ENCODE measurements around the gene CPNE2. TPM values are rescaled to one million over a fixed set of nuclear protein-coding genes. Genes with fewer than 3 reads are reported as not detected.
"Not testable (repeated sequence)": the region's sequence is repeated elsewhere in the genome, so short reads cannot be mapped to it uniquely, and the experiment has no call there.

CPNE2 gene
- total RNA-seq, 1 experiment from 2014 or later = 14.5 TPM

DNA sequence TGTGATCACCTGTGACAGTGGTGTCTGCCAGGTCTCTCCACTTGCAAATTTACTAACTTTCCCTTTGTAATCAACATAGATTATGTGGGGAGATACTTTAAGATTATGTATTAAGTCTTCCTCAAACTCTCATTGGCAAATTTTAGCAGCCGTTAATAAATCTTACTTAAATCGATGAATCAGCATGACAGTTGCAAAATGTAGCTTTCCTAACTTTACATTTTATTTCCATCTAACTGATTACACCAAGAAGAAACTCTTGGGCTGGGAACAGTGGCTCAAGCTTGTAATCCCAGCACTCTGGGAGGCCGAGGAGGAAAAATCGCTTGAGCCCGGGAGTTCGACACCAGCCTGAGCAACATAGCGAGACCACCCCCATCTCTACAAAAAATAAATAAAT is 23.3 kb upstream of the CPNE2 start:
- CTCF ChIA-PET = no interaction called here

DNA sequence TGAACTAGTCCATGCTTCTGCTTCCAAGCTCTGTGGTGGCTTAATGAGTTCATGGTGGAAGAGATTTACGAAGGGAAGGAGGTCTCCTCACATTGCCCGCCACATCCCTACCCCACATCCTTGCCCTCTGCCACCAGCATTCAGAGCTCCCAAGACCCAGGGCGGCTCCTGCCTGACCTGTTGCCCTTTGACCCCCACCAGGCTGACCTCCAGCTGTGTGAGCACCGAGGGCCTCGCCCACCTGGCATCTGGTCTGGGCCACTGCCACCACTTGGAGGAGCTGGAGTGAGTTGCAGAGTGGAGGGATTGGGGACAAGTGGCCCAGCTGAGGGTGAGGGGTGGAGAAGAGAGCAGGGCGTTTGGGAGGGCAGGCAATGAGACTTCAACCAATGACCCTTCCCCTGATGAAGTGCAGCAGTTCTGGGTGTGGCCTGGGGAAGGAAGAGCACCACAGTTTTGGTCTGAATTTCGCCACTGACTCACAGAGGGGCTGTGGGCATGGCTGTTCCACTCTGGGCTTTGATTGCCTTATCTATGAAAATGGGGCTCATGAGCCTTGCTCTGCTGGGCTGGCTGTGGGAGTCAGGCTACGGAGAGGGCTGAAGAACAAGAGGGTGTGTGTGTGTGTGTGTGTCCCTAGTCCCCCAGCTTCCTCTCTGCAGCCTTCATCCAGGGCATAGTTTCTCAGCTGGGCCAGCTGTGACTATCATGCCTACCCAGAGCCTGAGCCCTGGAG is 22.6 kb upstream of the CPNE2 start:
- ChIA-PET POLR2A (ENCODE audit: unreplicated experiment) (interaction anchor here (0.5 kb wide), 1 partner anchor 125 kb away, joined by 3 read pairs; no protein-coding TSS in a partner anchor), CTCF (no interaction called here)
- DNase-seq (no peak), ATAC-seq (no peak)
- Histone ChIP-seq H3K36me3 (ENCODE audit: low read depth, low read length) (no peaks in the 10 kb centered on the region), H3K9me2 (replicated peaks; ENCODE audit: low read length) (no peaks in the 10 kb centered on the region), H4K20me1 (ENCODE audit: low read length) (no peaks in the 10 kb centered on the region), H3K4me1 (ENCODE audit: insufficient read depth, low read length) (peaks cover 13% of the 10 kb centered on the region; the same call in 1 of the 2 replicates), H3K9ac (ENCODE audit: low read length) (no peak overlapping the region), H3K4me3 (ENCODE audit: low read length) (no peak overlapping the region), H3K4me2 (ENCODE audit: low read length) (no peak overlapping the region), H3F3A (ENCODE audit: low read length, unreplicated experiment) (no peaks in the 10 kb centered on the region), H3K79me2 (ENCODE audit: low read length) (no peaks in the 10 kb centered on the region), H3K9me3 (ENCODE audit: low read length) (no peaks in the 10 kb centered on the region), H3K27me3 (ENCODE audit: low read length) (no peaks in the 10 kb centered on the region), H3K27ac (ENCODE audit: low read length) (no peak overlapping the region), H2AFZ (ENCODE audit: low read length) (no peak overlapping the region)
- no peak for TF ChIP-seq EZH2 (IDR thresholded peaks at IDR 0.05; ENCODE audit: low read length, unreplicated experiment)
- TF ChIP-seq, protein P1, sequence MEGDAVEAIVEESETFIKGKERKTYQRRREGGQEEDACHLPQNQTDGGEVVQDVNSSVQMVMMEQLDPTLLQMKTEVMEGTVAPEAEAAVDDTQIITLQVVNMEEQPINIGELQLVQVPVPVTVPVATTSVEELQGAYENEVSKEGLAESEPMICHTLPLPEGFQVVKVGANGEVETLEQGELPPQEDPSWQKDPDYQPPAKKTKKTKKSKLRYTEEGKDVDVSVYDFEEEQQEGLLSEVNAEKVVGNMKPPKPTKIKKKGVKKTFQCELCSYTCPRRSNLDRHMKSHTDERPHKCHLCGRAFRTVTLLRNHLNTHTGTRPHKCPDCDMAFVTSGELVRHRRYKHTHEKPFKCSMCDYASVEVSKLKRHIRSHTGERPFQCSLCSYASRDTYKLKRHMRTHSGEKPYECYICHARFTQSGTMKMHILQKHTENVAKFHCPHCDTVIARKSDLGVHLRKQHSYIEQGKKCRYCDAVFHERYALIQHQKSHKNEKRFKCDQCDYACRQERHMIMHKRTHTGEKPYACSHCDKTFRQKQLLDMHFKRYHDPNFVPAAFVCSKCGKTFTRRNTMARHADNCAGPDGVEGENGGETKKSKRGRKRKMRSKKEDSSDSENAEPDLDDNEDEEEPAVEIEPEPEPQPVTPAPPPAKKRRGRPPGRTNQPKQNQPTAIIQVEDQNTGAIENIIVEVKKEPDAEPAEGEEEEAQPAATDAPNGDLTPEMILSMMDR (conservative IDR thresholded peaks at IDR 0.05; ENCODE audit: low read depth, low read length) = no peak
- TF ChIP-seq EZH2phosphoT487 (IDR thresholded peaks at IDR 0.05; ENCODE audit: borderline replicate concordance, low read length) = no peak
- no TSS peak for BruUV-seq (replicated peaks)
- intact Hi-C loops (cut with micrococcal nuclease) = no loop called here

More for the DNA sequence above, 23.3 kb upstream of the CPNE2 start:
- Histone ChIP-seq H3K36me3 (ENCODE audit: low read depth, low read length) (no peaks in the 10 kb centered on the region), H3K27me3 (ENCODE audit: low read length) (no peaks in the 10 kb centered on the region), H3K4me3 (ENCODE audit: low read length) (no peak overlapping the region), H3K27ac (ENCODE audit: low read length) (no peak overlapping the region), H3K9ac (ENCODE audit: low read length) (no peak overlapping the region), H3K4me2 (ENCODE audit: low read length) (no peak overlapping the region), H4K20me1 (ENCODE audit: low read length) (no peaks in the 10 kb centered on the region), H3K9me2 (replicated peaks; ENCODE audit: low read length) (no peaks in the 10 kb centered on the region), H2AFZ (ENCODE audit: low read length) (no peak overlapping the region), H3F3A (ENCODE audit: low read length, unreplicated experiment) (no peaks in the 10 kb centered on the region), H3K9me3 (ENCODE audit: low read length) (no peaks in the 10 kb centered on the region), H3K79me2 (ENCODE audit: low read length) (no peaks in the 10 kb centered on the region), H3K4me1 (ENCODE audit: insufficient read depth, low read length) (peaks cover 13% of the 10 kb centered on the region; the same call in 1 of the 2 replicates)
- no peak for DNase-seq
- intact Hi-C loops (cut with micrococcal nuclease) = no loop called here
- no TSS peak for BruUV-seq (replicated peaks)
- no peak for ATAC-seq
- TF ChIP-seq, protein P1 (conservative IDR thresholded peaks at IDR 0.05; ENCODE audit: low read depth, low read length) = no peak
- TF ChIP-seq EZH2phosphoT487 (IDR thresholded peaks at IDR 0.05; ENCODE audit: borderline replicate concordance, low read length) = no peak
- no peak for TF ChIP-seq EZH2 (IDR thresholded peaks at IDR 0.05; ENCODE audit: low read length, unreplicated experiment)
- POLR2A ChIA-PET (ENCODE audit: unreplicated experiment) = interaction anchor here (0.5 kb wide), 1 partner anchor 126 kb away, joined by 3 read pairs; no protein-coding TSS in a partner anchor

DNA sequence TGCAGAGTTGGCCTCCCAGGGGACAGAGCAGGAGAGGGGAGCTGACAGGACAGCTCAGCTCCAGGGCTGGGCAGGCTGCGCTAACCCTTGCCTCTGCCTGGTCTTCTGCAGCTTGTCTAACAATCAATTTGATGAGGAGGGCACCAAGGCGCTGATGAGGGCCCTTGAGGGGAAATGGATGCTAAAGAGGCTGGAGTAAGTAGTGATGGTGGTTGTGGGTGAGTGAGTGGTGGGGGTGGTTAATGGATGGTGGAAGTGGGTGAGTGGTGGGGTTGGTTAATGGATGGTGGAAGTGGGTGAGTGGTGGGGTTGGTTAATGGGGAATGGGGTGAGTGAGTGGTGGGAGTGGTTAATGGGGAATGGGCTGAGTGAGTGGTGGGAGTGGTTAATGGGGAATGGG is 22.0 kb upstream of the CPNE2 start:
- H3K9me3 ChIP-seq (ENCODE audit: low read length) = no peaks in the 10 kb centered on the region
- no peak overlapping the region for H3K4me2 ChIP-seq (ENCODE audit: low read length)
- H3K9me2 ChIP-seq (replicated peaks; ENCODE audit: low read length) = no peaks in the 10 kb centered on the region
- ATAC-seq (no peak), DNase-seq (no peak)
- BruUV-seq (replicated peaks) = no TSS peak
- TF ChIP-seq EZH2phosphoT487 (IDR thresholded peaks at IDR 0.05; ENCODE audit: borderline replicate concordance, low read length) (no peak), EZH2 (IDR thresholded peaks at IDR 0.05; ENCODE audit: low read length, unreplicated experiment) (no peak)
- TF ChIP-seq, protein P1 (conservative IDR thresholded peaks at IDR 0.05; ENCODE audit: low read depth, low read length) = no peak
- no peak overlapping the region for H2AFZ ChIP-seq (ENCODE audit: low read length)
- no peak overlapping the region for H3K27ac ChIP-seq (ENCODE audit: low read length)
- no peaks in the 10 kb centered on the region for H3K79me2 ChIP-seq (ENCODE audit: low read length)
- POLR2A ChIA-PET (ENCODE audit: unreplicated experiment) = no interaction called here
- no peaks in the 10 kb centered on the region for H3K36me3 ChIP-seq (ENCODE audit: low read depth, low read length)
- no peaks in the 10 kb centered on the region for H3F3A ChIP-seq (ENCODE audit: low read length, unreplicated experiment)
- intact Hi-C loops (cut with micrococcal nuclease) = no loop called here
- H3K9ac ChIP-seq (ENCODE audit: low read length) = no peak overlapping the region
- H3K4me1 ChIP-seq (ENCODE audit: insufficient read depth, low read length) = peaks cover 13% of the 10 kb centered on the region; the same call in 1 of the 2 replicates
- no peaks in the 10 kb centered on the region for H4K20me1 ChIP-seq (ENCODE audit: low read length)
- no peaks in the 10 kb centered on the region for H3K27me3 ChIP-seq (ENCODE audit: low read length)
- no peak overlapping the region for H3K4me3 ChIP-seq (ENCODE audit: low read length)
- CTCF ChIA-PET = no interaction called here

DNA sequence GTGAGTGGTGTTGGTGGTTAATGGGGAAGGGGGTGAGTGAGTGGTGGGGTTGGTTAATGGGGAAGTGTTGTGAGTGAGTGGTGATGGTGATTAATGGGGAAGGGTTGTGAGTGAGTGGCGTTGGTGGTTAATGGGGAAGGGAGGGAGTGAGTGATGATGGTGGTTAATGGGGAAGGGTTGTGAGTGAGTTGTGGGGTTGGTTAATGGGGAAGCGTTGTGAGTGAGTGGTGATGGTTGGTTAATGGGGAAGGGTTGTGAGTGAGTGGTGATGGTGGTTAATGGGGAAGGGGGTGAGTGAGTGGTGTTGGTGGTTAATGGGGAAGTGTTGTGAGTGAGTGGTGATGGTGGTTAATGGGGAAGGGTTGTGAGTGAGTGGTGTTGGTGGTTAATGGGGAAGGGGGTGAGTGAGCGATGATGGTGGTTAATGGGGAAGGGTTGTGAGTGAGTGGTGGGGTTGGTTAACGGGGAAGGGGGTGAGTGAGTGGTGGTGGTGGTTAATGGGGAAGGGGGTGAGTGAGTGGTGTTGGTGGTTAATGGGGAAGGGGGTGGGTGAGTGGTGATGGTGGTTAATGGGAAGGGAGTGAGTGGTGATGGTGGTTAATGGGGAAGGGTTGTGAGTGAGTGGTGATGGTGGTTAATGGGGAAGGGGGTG is 21.2 kb upstream of the CPNE2 start:
- H3F3A ChIP-seq (ENCODE audit: low read length, unreplicated experiment); H3K27ac ChIP-seq (ENCODE audit: low read length); BruUV-seq (replicated peaks); H3K9me3 ChIP-seq (ENCODE audit: low read length); H3K9me2 ChIP-seq (replicated peaks; ENCODE audit: low read length); DNase-seq; H3K9ac ChIP-seq (ENCODE audit: low read length); H3K4me3 ChIP-seq (ENCODE audit: low read length); H3K27me3 ChIP-seq (ENCODE audit: low read length); H3K36me3 ChIP-seq (ENCODE audit: low read depth, low read length); POLR2A ChIA-PET (ENCODE audit: unreplicated experiment); intact Hi-C loops (cut with micrococcal nuclease); ATAC-seq; H4K20me1 ChIP-seq (ENCODE audit: low read length); H3K79me2 ChIP-seq (ENCODE audit: low read length); H2AFZ ChIP-seq (ENCODE audit: low read length); H3K4me2 ChIP-seq (ENCODE audit: low read length); CTCF ChIA-PET: not testable (repeated sequence)
- peaks cover 13% of the 10 kb centered on the region; the same call in 1 of the 2 replicates for H3K4me1 ChIP-seq (ENCODE audit: insufficient read depth, low read length)
